ENCODE measurements around the gene FAU.

FAU gene

DNA sequence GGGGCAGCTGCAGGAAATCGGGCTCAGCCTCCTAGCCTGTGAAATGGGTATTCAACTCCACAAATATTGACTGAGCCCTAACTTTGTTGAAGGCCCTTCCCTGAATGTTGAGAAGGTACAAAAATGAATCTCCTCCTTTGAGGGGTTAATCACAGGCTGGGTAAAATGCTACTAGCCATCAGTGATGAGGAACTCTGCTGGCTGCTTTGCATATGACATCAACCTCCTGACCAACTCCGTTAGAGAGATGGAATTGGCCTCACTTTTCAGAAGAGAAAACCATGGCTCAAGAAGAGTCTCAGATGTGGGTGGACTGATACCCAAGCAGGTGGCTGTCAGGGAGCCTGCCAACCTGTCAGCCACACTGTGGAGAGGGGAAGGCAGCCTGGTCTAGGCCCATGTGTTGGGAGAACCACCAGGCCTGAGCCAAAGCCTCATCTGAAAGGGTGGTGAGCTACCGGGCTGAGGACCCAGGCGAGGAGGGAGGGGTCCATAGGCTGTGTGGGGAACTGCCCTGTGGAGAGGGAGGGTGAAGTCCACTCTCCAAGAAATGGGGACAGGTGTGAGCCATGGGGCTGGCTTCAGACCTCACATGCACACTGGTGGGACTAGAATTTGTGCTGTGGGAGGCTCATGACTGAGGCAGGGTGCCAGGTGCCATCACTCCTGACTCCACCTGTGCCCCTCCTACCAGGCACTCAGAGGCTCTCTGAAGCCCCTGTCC is 49.9 kb downstream of the FAU start:
- DNase-seq: no peak

All from SHP77 treated with DMSO at 0.1 percent for 48 hours (cell line).